SH-SY5Y (cell line): ENCODE results near the gene SSC5D.

ENCODE experiments used
- GATA2 ChIP-seq: IDR thresholded peaks from 2 replicates; pipeline ENCODE4 v1.6.1; 2011; ENCODE audit warnings: mild to moderate bottlenecking, low read depth, low read length
- GATA3 ChIP-seq: IDR thresholded peaks from 2 replicates; pipeline ENCODE4 v1.6.1; 2011; ENCODE audit warnings: low read depth, mild to moderate bottlenecking, low read length, moderate library complexity

SSC5D gene

DNA sequence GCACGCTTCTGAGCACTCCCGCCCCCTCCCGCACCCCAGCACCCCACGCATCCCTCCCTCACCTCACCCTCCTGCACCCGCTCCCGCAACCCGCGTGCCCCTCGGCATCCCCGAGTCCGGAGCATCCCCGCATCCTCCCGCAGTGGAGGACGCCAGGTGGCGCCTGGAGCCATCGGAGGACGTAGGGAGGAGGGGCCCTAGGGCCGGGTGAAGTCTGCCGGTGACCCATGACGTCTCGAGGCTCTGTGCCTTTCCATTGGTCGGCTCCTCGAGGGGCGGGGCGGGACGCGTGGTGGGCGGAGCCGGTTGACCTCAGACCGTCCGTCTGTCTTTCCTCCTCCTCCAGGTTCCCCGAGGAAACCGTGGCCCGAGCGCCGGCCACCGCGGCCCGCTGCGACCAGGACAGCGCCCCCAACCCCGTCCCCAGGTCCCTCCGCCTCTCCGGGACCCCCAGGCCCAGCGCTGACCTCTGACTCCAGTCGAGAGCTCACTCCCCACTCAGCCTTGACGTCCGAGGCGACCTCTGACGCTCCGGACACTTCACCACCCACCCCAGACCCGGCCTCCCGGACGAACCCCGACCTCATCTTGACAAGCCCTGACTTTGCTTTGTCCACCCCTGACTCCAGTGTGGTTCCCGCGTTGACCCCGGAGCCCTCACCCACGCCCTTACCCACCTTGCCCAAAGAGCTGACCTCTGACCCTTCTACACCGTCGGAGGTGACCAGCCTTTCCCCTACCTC lies 28.8 kb downstream of the SSC5D start:
- TF ChIP-seq GATA2 = no peak
- TF ChIP-seq GATA3 = no peak

DNA sequence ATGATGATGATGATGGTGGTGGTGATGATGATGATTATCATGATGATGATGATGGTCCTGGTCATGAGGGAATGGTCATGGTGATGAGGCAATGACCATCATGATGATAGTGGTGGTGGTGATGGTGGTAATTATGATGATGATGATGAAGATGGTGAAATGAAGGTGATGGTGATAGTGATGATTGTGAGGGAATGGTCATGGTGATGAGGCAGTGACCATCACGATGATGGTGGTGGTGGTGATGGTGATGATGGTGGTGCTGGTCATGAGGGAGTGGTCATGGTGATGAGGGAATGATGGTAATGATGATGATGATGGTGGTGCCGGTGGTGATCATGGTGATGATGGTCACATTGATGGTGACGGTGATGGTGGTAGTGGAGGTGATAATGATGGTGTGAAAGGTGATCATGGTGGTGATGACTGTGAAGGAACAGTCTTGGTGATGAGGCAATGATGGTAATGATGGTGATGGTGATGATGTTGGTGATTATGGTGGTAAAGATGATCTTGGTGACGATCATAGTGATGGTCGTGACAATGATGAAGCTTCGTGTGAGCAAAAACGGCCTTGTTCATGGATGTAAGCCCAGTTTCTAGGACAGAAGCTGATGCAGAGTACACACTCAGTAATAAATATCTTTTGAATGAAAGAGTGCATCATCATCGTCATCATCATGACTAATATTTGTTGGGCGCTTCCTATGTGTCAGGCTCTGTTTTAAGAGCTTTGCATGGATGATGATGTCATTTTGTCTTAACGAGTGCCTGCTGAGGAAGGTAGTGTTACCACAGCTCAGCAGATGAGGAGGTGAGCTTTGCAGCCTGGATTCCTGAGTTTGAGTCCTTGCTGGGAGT lies 31.4 kb downstream of the SSC5D start:
- TF ChIP-seq GATA3 (no peak), GATA2 (no peak)

DNA sequence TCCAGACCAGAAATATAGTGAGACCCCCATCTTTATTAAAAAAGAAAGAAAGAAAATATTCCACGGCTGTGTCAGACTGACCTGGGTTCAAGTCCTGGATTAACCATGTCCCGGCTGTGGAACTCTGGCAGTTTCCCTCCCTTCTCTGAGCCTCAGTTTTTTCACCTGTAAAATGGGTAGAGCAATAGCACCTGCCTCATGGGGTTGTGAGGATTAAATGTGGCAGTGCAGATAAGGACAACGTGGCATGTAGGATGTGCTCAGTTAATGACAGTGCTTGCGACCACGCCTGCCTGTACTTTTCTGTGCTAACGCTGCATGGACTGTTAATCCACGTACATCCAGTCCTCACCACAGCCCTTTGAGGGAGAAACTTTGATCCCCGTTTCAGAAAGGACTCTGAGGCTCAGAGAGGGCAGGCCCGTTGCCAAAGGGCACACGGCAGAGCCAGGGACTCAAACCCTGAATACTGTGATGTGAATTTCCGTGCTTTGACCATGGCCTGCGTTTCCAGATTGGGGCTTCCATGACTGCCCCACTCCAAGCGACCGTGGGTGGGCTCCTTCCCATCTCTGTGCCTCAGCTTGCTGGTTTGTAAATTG lies 32.6 kb downstream of the SSC5D start:
- no peak for TF ChIP-seq GATA2
- no peak for TF ChIP-seq GATA3

DNA sequence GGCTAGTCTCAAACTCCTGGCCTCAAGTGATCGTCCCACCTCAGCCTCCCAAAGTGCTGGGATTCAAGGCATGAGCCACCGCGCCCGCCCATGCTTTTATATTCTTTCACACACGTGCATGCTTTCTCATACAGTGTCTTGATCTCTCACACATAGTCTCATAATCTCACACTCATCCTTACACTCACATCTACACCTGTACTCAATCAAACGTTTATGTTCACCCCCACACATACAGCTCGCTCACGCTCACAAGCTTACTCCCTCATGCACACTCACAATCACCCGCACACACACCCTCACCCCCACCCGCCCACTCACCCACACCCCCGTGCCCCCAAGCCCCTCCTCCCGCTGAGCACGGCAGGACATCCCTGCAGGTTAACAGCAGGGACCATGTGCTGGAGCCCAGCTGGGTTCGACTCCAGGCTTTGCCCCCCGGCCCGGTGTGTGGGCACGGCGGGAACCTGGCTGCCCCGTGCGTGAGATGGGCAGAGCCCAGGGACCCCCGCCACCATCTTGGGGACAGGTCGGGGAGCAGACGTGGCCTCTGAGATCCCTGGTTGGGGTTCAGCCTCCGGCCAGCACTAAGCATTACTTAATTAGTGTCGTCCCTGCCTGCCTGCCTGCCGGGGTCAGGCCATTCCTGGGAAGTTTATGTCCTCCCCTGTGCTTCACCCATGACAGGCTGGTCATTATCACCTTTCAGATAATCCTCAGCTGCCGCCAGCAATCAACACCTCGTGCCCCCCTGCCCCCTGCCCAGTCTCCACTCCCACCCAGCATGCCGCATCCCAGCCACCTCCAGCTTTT lies 37.3 kb downstream of the SSC5D start:
- no peak for TF ChIP-seq GATA2
- no peak for TF ChIP-seq GATA3

DNA sequence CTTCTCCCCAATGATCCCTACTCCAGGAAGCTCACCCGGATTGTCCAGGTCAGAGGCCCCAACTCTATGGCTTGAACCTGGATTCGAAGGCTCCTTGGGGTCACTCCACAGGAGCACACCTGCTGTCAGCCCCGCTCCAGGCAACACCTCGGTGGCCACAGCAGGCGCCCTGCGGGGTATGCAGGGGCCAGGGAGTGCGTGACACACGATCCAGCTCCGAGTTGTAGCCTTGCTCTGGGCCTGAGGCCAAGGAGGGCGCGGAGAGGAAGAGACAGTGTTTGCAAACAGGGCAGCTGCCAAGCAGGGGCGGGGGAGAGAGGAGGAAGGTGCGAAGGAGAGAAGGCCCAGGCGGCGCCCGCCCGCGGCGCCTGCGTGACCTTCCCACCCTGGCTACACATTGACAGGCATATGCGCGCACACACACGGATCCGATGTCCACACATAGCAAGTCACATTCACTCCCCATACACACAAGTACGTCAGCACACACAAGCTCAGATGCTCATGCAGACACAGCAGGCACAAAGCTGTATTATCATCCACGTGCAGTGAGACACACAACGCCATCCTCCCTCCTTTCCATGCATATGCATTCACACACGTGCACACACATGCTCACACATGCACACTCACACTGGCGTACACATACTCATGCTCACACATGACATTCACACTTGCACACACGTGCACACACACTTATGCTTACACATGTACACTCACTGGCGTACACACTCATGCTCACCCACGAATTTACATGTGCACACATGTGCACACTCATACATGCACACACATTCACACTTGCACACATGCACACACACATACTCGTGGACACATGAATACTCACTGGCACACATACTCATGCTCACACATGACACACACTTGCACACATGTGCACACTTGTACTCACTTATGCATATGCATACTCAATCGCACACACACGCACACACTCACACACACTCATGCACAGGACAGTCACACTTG lies 38.3 kb downstream of the SSC5D start:
- TF ChIP-seq GATA3 (no peak), GATA2 (no peak)

DNA sequence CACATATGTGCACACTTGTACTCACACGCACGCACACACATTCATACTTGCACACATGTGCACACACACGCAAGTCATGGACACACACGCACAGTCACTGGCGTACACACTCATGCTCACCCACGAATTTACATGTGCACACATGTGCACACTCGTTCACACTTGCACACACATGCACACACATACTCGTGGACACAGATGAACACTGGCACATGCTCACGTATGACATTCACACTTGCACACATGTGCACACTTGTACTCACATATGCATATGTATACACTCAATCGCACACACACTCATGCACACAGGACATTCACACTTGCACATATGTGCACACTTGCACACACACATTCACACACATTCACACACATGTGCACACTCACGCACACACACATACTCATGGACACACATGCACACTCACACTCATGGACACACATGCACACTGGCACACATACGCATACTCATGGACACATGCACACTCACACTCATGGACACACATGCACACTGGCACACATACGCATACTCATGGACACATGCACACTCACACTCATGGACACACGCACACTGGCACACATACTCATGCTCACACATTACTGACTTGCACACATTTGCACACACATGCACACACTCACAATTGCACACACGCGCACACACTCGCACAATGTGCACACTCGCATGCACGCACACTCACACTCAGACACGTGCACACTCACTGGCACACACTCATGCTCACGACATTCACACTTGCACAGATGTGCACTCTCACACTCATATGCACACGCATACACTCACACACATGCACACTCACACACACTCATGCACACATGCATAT lies 39.2 kb downstream of the SSC5D start:
- TF ChIP-seq GATA3 (no peak), GATA2 (no peak)

DNA sequence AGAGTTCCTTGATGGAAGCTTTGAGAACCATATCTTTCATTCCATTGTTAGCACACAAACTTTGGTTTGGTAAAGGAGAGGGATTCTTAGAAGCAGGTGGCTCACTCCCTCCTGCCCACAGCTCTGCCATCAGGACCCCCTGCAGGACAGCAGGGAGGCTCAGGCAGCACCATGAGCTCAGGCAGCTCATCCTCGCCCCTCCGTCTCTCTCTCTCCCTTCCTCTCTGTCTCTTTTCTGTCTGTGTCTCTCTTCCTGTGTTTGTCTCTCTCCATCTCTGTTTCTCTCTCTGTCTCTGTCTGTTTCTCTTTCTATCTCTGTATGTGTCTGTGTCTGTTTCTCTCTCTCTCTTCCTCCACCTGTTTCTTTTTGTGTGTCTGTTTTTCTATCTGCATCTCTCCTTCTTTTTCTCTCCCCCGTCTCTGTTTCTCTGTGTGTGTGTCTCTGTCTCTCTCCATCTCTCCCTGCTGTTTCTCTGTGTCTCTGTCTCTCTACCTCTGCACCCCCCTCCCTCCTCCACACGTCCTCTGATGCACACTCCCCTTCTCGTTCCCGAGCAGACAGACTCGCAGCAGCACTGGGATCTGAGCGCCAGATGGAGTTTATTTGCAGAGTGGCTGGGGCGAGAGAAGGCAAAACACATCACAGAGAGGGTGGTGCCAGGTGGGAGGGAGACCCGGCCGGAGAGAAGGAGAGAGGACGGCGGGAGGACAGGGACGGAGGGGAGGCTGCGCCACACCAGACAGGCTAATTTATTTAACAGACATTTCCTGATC lies 40.0 kb downstream of the SSC5D start:
- TF ChIP-seq GATA3 = no peak
- no peak for TF ChIP-seq GATA2

DNA sequence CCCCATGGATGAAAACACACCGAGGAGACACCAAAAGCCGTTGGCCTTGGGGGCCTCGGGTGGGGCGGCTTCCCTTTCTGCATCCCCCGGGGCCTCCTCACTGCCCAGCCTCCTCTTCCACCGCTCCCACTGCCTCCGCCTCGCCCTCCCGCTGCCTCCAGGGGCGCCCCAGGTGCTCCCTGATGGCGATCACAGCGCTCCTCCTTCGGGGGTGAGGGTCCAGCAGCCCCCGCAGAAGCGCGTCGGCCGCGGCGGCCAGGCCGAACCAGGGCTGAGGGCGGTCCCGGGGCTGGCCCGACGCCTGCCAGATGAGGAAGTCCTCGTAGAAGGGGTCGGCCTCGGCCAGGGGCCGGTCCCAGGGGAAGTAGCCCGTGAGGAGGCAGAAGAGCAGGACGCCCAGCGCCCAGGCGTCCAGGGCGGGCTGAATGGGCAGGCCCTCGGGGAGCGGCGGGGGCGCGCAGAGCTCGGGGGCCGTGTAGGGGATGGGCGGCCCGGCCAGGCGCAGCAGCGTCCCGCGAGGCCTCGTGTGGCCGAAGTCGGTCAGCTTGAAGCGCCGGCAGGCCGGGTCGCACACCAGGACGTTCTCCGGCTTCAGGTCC lies 41.5 kb downstream of the SSC5D start:
- TF ChIP-seq GATA2 (no peak), GATA3 (no peak)

DNA sequence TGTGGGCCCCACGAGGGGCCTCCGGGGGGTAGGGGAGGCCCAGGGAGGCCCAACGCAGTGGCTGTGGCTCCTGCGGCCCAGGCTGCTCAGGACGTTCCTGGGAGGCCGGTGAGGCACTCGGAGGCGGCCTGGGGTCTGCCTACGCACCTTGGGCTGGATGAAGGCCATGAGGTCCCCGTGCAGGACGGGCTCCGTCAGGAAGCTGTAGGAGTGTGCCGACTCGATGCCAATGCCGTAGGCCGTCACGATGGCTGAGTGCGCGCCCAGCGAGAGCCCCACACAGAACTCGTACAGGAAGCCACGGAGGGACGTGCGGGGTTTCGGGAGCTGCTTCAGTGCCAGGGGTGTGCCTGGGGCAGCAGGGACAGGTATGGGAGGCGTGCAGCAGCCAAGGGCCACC lies 42.8 kb downstream of the SSC5D start:
- TF ChIP-seq GATA2 (no peak), GATA3 (no peak)

DNA sequence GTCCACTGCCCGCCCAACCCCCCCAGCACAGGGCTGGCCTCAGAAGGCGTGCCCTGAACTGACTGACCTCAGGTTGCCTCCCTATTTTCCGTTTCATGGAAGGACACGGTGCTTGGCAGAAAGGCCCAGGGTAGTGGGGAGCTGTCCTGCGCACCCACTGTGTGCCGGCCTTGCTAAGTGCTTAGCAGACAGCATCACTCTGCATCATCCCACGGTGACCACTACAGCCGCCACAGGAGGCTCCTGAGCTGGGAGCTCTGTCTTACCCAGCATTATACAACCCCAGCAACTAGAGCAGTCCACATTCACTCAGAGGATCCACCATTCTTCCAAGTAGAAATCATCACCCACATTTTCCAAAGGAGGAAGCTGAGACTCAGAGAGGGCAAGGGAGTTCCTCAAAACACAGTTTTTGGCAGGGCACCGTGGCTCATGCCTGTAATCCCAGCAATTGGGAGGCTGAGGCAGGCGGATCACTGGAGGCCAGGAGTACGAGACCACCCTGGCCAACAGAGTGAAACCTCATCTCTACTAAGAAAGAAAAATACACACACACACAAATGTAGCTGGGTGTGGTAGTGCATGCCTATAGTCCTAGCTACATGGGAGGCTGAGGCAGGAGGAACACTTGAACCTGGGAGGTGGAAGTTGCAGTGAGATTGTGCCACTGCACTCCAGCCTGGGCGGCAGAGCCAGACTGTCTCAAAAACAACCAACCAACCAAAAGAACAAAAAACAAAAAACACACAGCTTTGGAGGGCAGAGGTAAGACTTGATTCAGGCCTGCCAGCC lies 47.1 kb downstream of the SSC5D start:
- TF ChIP-seq GATA2 = no peak
- TF ChIP-seq GATA3 = no peak
